HG03045 (cell line): ENCODE measurements around the gene GSX2.
"Not testable (repeated sequence)": the region's sequence is repeated elsewhere in the genome, so short reads cannot be mapped to it uniquely, and the experiment has no call there.

Experiments used
- ATAC-seq: cut with Tn5 transposase; IDR thresholded peaks from one replicate; pipeline ENCODE4 v1.9.1; 2021; ENCODE audit warnings: mild to moderate bottlenecking, moderate library complexity; ENCODE audit not compliant: unreplicated experiment

GSX2 gene

DNA sequence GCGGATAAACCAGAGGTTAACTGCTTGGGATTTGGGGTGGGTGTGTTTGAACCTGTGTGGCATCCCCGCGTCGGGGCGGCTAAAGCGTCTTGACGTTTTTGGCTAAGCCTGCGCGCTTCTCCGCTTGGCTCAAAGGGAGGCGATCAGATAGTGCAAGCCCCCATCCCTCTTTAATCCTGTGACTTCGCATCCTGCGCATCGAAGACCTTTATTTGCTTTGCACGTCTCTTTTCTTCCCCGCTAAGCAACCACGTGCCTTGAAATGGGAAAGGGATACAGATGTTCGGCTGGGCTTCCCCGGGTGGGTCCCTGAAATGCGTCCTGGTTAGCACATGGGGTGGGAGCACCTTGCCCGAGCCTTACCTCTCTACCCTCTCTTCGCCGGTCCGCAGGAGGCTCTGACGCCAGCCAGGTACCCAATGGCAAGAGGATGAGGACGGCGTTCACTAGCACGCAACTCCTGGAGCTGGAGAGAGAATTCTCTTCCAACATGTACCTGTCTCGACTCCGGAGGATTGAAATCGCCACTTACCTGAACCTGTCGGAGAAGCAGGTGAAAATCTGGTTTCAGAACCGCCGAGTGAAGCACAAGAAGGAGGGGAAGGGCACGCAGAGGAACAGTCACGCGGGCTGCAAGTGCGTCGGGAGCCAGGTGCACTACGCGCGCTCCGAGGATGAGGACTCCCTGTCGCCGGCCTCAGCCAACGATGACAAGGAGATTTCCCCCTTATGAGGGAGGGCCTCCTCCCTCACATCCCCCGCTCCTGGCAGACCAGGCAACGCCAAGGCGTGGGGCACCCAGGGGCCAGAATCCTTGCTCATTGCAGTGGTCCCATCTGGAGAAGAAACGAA is 1.5 kb downstream of the GSX2 start:
- no peak for ATAC-seq

DNA sequence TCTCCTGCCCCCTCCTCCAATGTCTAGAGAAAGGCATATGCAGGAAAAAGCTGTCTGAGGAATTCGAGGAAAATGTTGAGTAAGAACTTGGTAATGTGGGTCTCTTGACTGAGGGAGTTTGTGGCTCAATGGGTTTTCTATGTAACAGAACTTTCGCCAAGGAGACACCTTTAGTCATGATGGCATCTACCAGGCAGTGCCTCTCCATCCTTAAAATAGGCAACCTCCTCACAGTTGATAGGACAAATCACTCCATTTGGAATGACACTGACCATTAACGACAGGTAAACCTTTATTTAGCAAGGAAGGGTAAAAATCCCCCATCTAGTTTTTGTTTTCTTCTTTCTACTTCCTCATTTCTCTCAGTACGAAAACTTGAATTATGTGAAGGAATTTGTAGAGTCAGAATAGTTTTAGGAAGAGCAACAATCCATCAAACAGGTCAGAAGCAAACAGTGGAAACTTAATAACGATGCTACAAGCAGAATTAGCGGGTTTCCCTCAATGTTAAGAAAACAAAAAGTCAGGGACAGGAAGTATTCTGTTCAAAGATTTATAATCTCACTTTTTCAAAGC is 2.7 kb downstream of the GSX2 start:
- ATAC-seq, result no peak

DNA sequence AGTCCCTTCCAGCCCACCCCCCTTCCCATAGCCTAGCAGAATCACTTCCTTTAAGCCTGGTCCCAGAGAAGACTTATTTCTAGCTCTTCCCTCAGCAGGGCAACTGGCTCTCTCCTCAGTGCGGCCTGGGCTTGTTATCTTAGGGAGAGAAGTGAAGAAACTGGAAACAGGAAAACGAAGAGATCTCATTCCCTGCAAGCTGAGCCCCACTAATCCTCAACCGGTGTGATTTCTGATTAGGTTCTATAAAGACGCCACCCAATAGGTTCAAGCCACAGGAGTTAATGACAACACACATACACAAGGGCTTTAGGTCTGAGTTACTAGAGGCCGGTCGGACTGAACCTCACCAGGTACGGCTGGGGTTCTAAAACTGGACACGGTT is 3.2 kb downstream of the GSX2 start:
- ATAC-seq, result no peak

DNA sequence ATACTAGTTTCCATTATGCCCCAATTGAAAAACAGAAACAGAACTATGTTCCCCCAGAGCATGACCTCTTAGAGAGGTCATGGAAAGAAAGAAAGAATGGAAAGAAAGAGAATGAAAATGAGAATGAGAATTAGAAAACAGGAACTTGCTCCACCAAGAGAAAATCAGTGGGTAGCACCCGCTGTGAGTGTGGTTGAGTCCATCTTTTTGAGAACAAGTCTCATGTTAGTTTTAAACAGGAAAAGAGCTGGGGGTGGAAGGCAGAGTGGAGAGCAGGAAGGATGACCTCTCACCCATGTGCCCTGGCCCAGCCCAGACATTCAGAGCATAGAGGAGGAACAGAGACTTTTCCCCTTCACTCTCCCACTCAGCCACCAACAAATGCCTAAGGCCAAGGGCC is 4.9 kb downstream of the GSX2 start:
- no peak for ATAC-seq

DNA sequence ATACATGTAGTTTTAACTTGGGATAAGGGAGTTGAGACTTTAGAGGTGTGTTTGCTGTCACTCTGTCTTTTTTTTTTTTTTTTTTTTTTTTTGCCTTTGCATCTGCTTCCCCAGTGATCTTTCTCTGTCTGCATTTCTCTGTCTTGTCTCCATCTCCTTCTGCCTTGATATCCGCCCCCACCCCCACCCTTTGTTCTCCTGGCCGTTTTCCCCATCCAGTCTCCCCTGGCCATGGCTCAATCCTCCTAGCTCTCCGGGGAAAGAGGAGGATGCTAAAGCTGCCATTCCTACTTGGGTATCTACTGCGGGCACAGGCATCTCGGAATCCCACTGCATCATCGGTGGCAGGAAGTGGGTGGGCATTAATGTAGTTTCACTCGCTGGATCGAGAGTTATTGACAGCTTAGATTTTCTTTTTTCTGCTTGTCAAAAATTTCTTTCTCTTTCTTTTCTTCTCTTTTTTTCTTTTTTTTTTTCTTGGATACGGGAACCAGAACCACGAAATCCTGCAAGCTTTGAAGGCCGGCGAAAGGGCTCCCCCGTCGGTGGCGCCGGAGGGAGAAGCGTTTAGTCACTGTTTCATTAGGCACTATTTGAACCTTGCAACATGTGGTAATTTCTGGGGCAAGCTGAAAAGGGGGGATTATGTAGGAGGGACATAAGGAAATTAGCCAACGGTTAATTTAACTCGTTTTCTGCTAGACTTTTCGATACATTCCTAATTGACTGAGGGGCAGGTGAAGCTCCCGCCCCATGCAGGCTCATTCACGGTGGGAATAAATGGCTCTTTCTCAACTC is 8.2 kb downstream of the GSX2 start:
- no peak for ATAC-seq

DNA sequence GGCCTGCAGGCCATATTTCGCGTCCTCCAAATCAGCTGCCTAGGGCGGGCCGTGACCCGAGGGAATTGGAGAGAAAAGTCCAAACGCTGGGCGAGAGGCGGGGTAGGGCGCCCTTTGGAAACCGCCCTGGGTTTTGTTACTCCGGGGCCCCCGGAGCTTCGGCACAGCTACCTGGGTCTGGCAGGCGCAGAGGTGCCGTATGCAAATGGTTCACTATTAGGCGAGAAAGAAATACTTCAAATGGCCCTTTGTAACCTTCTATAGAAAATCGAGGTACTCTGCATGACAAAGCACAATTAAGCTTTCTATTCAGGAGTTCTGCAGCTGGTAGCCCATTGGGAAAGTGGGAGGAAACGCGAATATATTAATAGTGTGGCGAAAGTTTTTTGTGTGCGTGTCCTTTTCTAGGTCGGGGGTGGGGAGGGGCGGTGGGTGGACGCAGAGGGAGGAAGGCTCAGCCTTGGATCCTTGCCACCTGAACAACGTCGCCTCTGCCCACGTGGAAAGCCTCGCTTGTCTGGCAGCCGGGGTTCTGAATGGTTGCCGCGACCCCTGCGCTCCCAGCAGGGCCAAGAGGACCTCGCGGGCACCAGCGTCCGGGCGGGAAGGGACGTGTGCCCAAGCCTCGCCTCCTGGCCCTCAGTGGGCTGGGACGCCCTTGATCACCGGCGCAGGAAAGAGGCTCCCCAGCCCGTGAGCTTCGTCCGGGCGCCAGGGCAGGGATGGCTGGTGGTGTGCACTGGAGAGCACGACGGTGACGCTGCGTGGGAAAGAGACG is 9.5 kb downstream of the GSX2 start:
- ATAC-seq, result no peak

DNA sequence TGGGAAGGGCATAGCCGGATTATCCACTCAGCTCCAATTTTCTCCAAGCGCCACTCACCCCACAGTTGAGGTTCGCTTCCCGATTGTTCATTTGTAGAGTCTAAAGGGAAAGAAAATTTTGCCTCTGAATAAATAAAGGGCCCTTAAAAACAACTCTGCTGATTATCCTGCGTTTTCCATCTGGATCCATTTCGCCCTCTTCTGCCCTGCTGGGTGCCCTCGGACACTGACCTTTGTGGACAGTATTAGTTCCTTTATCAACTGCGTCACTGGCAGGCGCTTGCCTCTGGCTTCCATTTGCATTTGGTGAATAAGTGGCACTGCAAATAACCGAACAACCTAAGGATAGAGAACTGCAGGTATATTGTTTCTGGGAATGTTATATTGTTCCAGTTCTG is 10.1 kb downstream of the GSX2 start:
- no peak for ATAC-seq

DNA sequence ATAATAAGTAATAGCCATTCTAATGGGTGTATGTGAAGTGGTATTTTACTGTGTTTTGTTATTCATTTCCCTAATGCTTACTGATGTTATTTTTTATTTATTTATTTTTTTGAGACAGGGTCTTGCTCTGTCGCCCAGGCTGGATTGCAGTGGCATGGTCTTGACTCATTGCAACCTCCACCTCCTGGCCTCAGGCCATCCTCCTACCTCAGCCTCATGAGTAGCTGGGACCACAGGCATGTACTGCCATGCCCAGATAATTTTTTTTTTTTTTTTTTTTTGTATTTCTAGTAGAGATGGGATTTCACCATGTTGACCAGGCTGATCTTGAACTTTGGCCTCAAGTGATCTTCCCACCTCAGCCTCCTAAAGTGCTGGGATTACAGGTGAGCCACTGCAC is 13.2 kb downstream of the GSX2 start:
- ATAC-seq, result not testable (repeated sequence)

DNA sequence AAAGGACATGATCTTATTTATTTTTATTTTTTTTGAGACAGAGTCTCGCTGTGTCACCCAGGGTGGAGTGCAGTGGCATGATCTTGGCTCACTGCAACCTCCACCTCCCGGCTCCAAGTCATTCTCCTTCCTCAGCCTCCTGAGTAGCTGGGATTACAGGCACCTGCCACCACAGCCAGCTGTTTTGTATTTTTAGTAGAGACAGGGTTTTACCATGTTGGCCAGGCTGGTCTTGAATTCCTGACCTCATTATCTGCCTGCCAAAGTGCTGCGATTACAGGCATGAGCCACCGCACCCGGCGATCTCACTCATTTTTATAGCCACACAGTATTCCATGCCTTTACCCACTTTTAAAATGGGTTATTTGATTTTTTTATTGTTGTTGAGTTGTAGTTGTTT is 16.3 kb downstream of the GSX2 start:
- not testable (repeated sequence) for ATAC-seq

DNA sequence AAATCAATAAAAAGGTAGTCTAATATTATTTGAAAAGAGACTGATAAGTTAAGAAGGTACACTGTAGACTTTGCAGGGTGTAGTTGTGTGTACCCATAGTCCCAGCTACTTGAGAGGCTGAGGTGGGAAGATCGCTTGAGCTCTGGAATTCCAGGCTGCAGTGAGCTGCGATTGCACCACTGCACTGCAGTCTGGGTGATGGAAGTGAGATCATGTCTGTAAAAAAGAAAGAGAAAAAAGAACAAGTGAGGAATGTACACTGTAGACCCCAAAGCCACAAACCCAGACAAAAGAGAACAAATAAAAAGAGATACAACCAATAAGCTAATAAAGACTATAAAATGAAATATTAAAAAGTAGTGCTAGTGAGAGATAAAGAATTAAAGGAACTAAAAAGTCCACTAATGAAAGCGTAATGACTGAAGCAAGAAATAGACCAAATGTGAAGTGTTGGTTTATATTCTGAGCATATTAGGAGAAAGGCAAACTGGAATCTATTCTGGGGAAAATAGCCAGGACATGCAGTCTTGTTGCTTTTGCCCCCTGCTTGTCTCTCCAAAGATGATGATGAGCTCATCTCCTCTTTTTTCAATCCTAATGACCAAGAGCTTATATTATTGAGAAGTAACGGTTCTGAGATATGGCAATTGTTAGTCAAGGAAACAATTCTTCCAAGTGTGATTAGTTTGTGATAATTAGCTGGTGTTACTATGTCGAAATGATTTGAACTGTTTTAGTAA is 19.1 kb downstream of the GSX2 start:
- no peak for ATAC-seq

DNA sequence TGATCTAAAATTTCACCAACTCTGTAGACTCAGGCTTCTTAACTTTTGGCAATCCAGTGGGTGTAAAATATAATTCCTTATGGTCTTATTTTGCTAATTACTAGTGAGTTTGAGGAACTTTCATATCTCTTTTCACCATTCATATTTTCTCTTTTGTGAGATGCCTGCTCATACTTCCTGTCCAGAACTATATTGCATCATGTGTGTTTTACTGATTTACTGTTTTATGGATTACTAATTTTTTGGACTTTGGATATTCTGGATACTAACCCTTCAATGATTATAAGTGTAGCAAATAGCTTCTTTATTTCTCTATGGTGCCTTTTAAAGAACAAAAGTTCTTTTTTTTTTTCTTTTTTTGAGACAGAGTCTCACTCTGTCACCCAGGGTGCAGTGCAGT is 20.6 kb downstream of the GSX2 start:
- ATAC-seq, result no peak

DNA sequence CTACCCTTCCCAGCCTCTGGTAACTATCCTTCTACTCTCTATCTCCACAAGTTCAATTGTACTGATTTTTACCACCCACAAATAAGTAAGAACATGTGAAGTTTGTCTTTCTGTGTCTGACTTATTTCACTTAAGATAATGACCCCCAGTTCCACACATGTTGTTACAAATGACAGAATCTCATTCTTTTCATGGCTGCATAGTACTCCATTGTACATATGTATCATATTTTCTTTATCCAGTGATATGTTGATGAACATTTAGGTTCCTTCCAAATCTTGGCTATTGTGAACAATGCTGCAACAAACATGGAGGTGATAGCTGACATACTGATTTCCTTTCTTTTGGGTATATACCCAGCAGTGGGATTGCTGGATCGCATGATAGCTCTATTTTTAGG is 27.7 kb downstream of the GSX2 start:
- no peak for ATAC-seq

DNA sequence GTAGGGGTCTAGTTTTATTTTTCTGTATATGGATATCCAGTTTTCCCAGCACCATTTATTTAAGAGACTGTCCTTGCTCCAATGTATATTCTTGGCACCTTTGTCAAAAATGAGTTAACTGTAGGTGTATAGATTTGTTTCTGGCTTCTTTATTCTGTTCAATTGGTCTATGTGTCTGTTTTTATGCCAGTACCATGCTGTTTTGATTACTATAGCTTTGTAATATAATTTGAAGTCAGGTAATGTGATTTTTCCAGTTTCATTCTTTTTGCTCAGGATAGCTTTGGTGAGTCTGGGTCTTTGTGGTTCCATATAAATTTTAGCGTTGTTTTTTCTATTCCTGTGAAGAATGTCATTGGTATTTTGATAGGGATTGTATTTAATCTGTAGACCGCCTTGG is 28.7 kb downstream of the GSX2 start:
- not testable (repeated sequence) for ATAC-seq

DNA sequence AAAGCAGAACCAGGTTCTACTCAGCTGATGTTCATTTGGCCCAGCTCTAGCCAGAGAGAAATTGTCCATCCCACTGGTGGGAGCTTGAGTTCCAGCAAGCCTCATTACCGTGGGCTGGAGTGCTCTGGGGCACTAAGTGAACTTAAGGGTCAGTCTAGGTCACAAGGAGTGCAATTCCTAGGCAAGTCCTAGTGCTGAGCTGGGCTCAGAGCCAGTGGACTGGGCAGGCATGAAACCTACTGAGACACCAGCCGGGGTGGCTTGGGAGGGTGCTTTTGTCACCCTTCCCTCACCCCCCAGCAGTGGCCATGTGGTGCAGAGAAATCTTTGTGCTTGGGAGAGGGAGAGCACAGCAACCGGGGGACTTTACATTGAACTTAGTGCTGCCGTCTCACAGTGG is 39.4 kb downstream of the GSX2 start:
- no peak for ATAC-seq

DNA sequence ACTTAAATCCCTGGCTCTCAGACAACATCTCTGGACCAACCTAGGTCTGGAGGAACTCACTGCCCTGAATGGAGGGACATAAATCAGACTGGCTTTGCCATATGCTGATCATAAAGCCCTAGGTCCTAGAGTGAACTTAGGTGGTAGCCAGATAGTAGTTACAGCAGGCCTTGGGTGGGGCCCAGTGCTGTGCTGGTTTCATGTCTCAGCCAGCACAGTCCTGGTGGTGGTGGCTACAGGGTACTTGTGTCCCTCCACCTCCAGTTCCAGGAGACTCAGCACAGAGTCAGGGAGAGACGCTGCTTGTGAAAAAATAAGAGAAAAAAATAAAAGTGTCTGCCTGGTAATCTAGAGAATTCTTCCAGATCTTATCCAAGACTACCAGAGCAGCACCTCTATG is 40.3 kb downstream of the GSX2 start:
- no peak for ATAC-seq

DNA sequence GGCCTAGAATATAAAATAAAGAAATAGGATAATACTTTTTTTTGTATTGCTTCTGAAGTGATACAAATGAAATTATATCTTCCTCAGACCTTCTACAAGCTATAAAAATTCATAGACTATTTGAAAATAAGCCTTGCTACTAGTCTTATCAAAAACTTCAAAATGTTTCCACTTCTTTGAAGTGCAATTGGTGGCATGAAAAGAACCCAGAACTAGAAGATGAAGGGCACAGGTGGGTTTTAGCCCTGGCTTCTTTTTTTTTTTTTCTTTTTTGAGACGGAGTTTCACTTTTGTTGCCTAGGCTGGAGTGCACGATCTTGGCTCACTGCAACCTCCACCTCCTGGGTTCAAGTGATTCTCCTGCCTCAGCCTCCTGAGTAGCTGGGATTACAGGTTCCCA is 44.2 kb downstream of the GSX2 start:
- ATAC-seq, result no peak

DNA sequence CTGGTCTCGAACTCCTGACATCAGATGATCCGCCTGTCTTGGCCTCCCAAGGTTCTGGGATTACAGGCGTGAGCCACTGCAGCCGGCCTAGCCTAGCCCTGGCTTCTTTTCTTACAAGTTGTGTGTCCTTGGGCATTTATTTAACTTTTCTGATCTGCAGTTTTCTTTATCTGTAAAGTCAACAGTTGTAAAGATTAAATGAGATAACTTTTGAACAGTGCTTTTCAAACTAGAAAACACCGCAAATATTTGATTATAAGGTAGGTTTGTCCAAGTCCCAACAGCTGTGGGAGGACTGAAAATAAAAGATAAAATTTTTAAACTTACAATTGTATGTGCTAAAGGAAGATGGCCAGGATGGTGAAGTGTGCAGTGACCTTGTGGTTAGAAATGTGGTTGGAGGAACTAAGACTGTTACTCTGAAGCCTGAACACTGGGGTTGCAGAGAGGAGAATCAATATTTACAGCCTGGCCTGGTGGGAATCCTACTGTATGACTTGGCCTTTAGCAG is 44.8 kb downstream of the GSX2 start:
- no peak for ATAC-seq

DNA sequence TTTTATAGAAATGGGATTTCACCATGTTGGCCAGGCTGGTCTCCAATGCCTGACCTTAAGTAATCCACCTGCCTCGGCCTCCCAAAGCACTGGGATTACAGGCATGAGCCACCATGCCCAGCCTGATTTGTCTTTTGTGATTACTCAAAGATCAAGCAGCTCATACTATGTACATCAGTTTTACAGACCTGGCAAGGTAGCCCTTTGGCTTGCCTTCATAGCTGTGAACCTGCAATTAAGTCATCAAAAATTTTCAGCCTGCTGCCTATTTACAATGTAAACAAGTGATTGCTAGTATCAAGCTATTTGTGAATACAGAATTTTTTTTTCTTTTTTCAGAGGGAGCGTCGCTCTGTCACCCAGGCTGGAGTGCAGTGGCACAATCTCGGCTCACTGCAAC is 46.2 kb downstream of the GSX2 start:
- ATAC-seq, result no peak

DNA sequence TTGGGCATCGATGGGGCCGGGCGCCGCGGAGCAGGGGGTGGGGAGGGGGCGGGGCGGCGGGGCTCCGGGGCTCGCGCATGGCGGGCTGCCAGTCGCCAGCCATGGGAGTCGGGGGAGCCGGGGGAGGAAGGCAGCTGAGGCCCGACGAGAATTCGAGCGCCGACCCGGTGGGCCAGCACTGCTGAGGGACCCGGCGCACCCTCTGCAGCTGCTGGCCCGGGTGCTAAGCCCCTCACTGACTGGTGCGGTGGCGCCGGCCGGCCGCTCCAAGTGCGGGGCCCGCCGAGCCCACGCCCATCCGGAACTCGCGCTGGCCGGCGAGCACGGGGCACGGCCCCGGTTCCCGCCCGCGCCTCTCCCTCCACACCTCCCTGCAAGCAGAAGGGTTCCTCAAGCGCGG is 49.4 kb downstream of the GSX2 start:
- no peak for ATAC-seq
